CD4-positive, alpha-beta T cell treated with Interleukin-6 at 100 ng/mL for 8 hours (primary cell): ENCODE measurements around the gene ASXL2.
"Not testable (repeated sequence)": the region's sequence is repeated elsewhere in the genome, so short reads cannot be mapped to it uniquely, and the experiment has no call there.

Source experiments
- DNase-seq: peaks from one replicate; pipeline ENCODE4 v3.0.0-alpha.2; 2020; ENCODE audit warnings: mixed read lengths, low spot score

ASXL2 gene

DNA sequence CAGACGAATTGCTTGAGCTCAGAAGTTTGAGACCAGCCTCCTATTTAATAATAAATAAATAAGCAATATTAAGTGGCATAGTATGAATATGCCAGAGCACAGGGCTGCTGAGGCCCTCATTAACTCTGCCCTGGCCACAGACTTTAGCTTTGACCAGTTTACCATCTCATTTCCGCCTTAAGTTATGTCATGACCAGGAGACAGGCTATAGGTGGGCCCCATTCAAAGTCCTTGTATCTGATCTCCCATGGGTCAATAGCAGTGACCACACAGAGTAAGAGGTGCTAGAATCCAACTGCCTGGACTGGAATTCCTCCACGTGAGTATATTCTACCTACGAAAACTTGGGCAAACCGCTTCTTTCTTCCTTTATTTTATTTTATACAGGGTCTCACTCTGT lies 13.4 kb upstream of the ASXL2 start:
- no peak for DNase-seq

DNA sequence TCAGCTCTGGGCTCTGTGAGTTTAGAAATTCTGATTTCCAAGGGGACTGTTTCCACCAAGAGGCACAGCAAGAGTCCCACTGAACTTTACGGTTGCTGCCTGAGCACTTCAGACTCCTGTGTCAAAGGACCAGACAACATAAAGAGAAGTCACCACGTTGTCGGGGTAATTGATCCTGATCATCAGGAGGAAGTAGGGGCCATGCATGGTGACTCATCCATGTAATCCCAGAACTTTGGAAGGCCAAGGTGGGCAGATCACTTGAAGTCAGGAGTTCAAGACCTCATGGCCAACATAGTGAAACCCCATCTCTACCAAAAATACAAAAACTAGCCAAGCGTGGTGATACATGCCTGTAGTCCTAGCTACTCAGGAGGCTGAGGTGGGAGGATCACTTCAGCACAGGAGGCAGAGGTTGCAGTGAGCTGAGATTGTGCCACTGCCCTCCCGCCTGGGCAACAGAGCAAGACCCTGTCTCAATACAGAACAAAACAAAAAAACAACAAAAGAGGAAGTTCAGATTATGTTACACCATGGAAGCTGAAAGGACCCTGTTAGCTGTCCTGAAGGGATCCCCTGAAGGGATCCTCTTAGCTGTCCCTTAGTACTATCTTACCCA lies 9.4 kb upstream of the ASXL2 start:
- DNase-seq, result no peak

- DNase-seq, result no peak
Observed at GRCh38 chr2:25885933-25886332, 7.6 kb upstream of the ASXL2 start.

GRCh38 chr2:25881764-25882163 lies 3.5 kb upstream of the ASXL2 start:
- DNase-seq, result no peak

DNA sequence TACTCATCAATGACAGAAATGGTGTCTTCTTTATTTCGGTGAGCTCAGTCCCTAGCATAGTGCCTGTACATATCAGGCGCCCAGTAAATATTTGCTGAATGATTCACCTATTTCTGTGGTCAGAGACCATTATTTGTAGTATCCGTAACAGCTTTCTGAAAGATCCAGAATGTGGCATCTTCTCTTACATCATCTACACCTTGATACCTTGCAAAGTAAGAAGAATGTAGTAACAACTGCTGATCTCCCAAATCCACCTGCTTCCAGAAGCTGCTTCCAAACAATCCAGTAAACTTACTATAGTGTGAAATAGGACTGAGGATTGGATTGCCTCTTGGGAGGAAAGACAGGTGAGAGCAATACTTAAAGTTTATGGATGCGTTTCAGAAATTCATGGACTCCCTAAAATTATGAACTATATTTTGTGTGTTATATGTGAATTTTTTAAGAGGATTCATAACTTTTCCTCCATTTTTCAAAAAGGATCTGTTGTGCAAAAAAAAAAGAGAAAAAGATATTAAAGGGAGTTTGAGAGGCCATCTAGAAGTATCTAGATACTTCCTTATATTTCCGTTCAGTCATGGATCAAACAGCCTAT lies 945 bp upstream of the ASXL2 start:
- no peak for DNase-seq

GRCh38 chr2:25877431-25878360 lies 591 bp downstream of the ASXL2 start:
- peak; percentile 57 for DNase-seq

DNA sequence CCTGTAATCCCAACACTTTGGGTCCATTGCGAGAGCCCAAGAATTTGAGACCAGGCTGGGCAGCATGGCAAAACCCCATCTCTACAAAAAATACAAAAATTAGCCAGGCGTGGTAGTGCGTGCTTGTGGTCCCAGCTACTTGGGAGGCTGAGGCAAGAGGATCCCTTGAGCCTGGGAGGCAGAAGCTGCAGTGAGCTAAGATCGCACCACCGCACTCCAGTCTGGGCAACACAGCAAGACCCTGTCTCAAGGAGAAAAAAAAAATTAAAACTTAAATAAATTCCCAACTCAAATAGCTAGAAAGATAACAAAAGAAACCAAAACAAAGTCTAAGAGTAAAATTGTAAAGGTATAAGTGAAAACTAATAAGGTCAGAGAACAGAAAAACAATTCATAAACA lies 6.2 kb downstream of the ASXL2 start:
- no peak for DNase-seq

GRCh38 chr2:25867396-25868003 lies 10.8 kb downstream of the ASXL2 start:
- no peak for DNase-seq

GRCh38 chr2:25856377-25856776 lies 21.9 kb downstream of the ASXL2 start:
- no peak for DNase-seq

- no peak for DNase-seq
Observed at GRCh38 chr2:25855065-25855464, 23.2 kb downstream of the ASXL2 start.

- DNase-seq, result no peak
Observed at GRCh38 chr2:25854613-25855012, 23.7 kb downstream of the ASXL2 start.

DNA sequence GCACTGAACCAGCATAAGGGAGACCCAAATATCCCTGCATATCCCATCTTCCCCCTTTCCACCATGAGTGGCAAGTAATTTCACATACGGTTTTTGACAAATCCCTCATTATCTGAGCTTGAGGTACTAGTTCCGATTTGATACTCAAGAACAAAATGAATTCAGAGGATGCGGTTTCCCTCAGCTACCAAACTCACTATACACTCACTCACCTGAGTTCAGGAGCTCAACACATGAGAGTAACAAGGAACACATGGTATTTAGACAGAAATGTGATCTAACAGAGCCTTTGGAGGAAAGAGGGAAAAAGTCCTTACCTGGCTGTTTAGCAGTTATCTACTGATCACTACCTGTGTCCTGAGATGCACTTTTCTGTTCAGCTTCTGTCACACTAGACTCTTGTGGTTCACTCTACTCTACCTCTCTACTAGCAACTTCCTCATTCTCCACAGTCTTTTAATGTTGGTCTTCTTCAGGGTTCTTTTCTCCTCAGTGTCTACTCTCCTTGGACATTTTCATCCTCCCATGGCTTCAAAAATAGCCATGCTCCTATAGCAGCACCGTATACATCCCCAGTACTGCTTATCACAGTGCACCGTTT lies 25.1 kb downstream of the ASXL2 start:
- peak; percentile 6 for DNase-seq

- peak; percentile 68 for DNase-seq
Observed at GRCh38 chr2:25851740-25852503, 26.4 kb downstream of the ASXL2 start.

- DNase-seq, result not testable (repeated sequence)
Observed at GRCh38 chr2:25850400-25850799, 27.9 kb downstream of the ASXL2 start.

DNA sequence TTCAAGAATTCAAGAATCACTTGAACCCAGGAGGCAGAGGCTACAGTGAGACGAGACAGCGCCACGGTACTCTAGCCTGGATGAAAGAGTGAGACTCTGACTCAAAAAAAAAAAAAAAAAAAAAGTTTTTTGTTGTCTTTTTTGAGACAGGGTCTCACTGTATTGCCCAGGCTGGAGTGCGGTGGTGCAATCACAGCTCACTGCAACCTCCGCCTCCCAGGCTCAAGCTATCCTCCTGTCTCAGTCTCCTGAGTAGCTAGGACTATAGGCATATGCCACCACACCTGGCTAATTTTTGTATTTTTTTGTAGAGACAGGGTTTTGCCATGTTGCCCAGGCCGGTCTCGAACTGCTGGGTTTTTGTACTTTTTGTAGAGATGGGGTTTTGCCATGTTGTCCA lies 28.9 kb downstream of the ASXL2 start:
- not testable (repeated sequence) for DNase-seq

DNA sequence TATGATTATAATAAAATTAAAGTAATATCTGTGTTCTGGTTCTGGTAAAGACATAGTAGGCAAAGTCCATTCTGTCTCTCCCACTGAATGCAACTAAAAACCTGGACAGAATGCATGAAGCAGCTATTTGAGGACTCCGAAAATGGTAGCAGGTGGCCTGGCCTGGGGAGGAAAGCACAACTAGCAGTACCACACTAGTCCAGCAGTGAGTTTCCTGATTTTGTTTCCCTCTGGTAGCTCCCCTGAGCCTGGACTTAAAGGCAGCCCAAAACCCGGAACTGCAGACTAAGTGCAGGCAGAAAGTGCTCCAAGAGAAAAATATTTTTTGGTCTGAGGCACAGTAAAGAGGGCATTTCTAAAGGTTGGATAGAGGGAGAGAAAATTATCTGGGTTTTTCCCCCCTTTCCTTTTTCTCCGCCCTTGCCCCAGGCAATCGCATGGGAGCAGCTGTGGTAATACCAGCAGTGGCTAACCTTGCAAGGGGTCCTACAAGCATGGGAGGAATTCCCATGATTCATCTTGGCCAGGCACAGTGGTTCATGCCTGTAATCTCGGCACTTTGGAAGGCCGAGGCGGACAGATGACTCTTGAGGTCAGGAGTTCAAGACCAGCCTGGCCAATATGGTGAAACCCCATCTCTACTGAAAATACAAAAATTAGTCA lies 32.3 kb downstream of the ASXL2 start:
- DNase-seq, result no peak

DNA sequence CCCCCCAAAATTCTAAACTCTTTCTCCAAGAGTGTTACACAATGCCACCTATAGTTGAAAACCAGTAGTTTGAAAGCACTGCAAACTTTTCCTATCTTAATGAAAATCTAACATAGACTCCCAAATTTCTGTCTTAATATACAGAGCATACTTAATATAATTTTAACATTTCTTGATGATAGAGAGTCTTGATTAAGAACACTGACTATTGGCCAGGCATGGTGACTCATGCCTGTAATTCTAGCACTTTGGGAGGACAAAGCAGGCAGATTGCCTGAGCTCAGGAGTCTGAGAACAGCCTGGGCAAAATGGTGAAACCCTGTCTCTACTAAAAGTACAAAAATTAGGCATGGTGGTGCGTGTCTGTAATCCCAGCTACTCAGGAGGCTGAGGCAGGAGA lies 34.2 kb downstream of the ASXL2 start:
- DNase-seq, result no peak

DNA sequence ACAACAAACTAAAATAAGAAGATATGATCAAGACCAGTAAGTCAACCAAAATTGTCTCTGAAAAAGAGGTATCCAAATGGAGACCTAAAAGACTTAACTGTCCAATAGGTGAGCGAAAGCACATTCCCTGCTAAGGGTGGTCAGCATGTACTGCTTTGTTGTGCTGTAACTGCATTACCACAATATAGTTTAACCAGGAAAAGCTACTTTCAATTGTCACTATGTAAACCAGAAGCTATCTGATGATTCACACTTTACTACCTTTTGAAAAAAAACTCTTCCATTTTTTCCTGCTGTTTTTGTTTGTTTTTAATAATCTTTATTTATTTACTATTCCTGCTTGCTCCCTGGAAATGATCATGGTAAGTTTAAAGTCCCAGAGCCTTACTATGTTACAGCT lies 36.1 kb downstream of the ASXL2 start:
- DNase-seq, result no peak

- no peak for DNase-seq
Observed at GRCh38 chr2:25838152-25838756, 40.0 kb downstream of the ASXL2 start.

DNA sequence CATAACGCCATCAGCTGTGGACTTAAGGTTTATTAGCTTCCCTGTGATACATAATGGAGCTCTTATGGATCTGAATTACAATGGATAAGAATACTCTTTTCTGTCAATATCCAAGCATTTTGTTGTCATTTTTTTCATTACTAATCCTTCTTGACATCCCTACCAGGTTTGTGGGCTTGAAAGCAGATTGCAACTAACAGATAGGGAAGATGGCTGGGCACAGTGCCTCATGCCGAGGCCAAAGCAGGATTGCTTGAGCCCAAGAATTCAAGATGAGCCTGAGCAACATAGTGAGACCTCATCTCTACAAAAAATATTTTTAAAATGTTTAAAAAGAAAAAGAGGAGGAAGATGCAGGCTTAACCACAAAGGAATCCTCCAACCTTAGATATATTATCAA lies 42.4 kb downstream of the ASXL2 start:
- no peak for DNase-seq

DNA sequence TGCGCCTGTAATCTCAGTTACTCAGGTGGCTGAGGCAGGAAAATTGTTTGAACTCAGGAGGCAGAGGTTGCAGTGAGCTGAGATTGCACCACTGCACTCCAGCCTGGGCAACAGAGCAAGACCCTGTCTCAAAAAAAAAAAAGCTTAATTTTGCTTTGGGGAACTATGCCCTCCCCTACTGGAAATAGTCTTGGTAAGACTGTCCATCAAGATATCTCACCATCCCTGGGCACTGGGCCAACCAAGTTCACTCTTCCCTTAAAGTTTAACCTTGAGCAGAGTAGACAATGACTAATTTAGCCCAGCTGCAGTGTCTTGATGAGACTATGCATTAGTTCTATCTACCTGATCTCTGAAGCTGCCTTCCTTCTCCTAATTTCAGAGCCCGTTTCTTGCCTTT lies 44.7 kb downstream of the ASXL2 start:
- no peak for DNase-seq
